GM19023 (cell line): ENCODE data around the gene LHX1.
A peak's percentile ranks its signal among the peaks of the same experiment; 100 is the strongest.

Experiments
- ATAC-seq: cut with Tn5 transposase; IDR thresholded peaks from one replicate; pipeline ENCODE4 v1.9.1; 2021; ENCODE audit warnings: mild to moderate bottlenecking, moderate library complexity; ENCODE audit not compliant: unreplicated experiment

LHX1 gene

DNA sequence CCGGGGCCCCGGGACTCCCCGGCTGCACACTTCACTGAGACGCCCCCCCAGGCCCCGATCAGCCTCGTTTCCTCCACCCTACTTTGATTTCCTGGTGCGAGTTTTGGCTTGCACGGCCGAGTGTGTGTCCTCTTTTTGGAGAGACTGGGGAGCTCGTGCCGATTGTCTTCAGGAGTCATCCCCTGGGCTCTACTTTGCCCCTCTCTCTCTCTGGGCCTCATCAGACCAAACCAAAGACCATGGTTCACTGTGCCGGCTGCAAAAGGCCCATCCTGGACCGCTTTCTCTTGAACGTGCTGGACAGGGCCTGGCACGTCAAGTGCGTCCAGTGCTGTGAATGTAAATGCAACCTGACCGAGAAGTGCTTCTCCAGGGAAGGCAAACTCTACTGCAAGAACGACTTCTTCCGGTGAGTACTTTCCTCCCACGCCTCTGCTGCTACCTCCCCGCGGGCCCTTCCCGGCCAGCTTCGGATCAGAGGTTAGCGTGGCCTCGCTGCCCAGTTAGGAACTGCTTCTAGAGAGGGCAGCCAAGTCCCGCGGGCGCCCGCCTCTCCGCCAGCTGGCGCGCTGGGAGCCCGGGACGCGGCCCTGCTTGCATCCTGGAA is 787 bp downstream of the LHX1 start:
- ATAC-seq: no peak

DNA sequence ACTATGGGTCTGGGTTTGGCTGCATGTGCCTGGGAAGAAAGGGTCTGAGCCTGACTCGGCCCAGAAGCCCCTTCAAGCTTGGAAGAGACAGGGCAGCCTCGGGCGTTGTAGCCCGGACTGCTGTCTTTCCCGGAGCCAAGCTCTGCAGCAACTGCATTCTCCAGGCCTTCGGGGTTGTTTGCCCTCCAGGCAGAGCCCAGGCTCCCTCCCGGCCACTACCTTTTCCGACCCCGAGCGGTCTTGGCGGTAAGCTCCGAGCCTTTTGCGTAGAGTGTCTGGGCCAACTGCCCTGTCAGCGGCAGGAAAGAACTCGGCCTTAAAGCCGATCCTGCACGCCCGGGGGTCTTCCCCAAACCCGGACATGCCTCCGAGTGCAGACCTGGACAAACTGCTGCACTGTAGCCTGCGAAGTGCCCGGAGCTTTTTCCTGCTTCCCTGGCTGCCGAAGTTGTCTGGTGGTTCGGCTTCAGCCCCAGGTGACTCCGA is 1.3 kb downstream of the LHX1 start:
- no peak for ATAC-seq

GRCh38 chr17:36939052-36939801 is 2.0 kb downstream of the LHX1 start:
- ATAC-seq: no peak

DNA sequence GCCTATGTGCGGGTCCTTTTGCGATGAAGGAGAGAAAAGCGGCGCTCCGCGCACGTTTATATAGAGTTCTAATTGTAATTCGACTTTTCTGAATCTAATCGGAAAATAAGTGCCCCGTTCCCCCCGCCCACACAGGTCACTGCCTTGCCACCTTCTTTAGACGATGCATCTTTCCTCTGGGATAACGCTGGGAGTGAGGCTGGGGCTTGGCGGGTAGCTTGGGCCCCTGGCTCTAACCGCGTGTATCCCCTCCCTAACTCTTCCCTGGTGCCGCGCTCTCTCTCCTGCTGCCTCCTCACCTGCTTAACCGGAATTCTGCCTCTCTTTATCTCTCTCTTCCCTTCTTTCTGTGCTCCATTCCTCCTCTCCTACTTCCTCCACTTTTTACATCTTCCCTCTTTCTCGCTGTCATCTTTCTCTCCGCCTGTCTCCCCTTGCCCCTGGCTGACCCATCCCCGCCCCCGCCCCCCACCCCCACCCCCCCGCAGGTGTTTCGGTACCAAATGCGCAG is 2.6 kb downstream of the LHX1 start:
- no peak for ATAC-seq

DNA sequence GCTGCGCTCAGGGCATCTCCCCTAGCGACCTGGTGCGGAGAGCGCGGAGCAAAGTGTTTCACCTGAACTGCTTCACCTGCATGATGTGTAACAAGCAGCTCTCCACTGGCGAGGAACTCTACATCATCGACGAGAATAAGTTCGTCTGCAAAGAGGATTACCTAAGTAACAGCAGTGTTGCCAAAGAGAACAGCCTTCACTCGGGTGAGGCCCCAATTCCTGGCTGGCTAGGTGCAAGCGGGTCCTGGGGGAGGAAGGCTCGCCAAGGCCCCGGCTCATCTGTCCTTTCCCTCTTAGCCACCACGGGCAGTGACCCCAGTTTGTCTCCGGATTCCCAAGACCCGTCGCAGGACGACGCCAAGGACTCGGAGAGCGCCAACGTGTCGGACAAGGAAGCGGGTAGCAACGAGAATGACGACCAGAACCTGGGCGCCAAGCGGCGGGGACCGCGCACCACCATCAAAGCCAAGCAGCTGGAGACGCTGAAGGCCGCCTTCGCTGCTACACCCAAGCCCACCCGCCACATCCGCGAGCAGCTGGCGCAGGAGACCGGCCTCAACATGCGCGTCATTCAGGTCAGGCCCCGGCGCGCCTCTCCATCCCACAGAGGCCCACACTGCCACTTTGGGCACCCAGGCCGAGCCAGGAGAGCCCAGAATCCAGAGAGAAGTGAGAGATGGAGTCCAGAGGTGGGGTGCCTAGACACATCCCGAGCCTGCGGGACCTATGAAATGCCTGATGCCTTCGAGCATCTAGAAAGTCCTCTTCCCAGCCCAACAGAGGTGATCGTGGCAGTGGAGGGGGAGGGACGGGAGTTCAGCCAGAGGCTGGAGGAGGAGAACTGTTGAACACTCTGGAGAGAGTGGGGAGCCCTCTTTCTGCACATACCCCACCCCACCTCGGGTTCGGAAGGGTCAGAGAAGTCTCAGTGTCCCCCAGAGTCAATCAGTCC is 3.3 kb downstream of the LHX1 start:
- ATAC-seq: no peak

- ATAC-seq: no peak
Measured at GRCh38 chr17:36941265-36942010, 4.2 kb downstream of the LHX1 start.

DNA sequence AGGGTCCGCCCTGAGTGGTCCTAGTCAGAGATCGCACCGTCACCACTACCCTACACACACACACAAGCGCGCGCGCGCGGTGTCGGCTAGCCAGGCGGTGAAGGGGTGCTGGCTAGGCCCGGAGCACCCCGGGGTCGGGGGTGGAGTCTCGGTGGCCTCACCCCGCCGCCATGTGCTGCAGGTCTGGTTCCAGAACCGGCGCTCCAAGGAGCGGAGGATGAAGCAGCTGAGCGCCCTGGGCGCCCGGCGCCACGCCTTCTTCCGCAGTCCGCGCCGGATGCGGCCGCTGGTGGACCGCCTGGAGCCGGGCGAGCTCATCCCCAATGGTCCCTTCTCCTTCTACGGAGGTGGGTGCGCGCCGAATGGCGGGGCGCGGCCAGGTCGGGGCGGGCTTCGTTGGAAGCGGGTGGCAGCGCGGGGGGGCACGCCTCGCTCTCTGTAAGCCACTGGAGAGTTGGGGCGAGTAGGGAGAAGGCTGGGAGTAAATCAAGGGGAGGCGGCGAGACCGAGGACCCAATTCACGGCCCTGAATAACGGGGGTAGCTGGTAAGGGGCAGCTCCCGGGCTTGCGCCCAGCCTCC is 4.8 kb downstream of the LHX1 start:
- no peak for ATAC-seq

GRCh38 chr17:36942631-36943125 is 5.4 kb downstream of the LHX1 start:
- ATAC-seq: no peak

DNA sequence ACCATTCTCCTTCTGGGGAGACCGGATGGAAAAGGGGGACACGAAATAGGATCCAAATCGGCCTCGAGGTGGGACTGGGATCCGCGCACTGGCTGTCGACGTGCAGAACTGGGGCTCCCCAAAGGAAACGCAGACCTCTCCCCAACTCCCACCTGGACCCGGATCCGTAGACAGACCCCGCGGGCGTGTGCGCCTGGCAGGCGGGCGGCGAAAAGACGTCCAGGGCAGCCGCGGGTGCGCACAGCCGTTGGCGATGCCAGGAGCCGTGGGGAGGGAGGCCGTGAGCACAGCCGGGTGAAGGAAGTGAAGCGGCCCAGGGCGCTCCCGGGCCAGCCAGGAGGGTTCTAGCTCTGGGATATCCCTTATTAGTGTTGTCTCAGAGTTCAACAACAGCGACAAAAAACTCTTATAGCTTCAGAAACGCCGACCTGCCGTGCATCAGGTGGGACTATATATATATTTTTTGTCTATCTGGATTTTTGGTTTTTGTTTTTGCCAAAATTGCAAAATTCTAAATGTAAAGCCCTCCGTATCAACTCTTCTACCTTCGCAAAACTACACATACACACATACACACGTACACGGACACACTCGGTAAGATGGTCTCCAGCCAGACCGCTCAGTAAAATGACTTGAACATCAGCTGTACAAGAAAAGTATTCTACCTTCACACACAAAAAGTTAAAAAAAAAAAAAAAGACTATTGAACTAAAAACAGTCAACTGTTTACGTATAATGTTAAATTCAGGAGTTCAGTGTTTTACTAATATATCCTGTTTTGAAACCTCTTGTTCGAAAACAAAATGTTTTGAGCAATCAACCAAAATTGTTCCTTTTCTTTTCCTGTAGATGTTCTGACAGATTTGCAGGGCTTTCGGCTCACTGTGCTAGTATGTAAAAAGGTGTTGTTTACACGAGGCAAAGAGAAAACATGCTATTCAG is 6.2 kb downstream of the LHX1 start:
- ATAC-seq: no peak

DNA sequence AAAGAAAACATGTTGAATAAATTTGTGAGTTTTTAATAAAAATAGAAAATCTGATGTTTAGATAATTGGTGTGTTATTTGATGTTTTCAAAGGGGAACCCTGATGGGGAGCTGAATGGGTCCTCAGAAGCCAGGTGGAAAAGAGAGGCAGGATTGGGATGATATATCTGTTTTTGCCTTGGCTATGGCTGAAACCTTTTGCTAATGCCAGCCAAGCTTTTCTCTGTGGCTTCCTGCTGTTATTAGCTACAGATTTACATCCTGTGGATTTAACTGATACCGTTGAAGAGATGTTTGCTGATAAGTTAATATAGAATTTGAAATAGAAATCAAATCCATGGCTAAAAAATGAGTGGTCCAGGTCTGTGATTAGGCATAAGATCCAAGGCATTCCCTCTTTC is 7.3 kb downstream of the LHX1 start:
- no peak for ATAC-seq

- no peak for ATAC-seq
Measured at GRCh38 chr17:36945140-36945539, 7.9 kb downstream of the LHX1 start.

DNA sequence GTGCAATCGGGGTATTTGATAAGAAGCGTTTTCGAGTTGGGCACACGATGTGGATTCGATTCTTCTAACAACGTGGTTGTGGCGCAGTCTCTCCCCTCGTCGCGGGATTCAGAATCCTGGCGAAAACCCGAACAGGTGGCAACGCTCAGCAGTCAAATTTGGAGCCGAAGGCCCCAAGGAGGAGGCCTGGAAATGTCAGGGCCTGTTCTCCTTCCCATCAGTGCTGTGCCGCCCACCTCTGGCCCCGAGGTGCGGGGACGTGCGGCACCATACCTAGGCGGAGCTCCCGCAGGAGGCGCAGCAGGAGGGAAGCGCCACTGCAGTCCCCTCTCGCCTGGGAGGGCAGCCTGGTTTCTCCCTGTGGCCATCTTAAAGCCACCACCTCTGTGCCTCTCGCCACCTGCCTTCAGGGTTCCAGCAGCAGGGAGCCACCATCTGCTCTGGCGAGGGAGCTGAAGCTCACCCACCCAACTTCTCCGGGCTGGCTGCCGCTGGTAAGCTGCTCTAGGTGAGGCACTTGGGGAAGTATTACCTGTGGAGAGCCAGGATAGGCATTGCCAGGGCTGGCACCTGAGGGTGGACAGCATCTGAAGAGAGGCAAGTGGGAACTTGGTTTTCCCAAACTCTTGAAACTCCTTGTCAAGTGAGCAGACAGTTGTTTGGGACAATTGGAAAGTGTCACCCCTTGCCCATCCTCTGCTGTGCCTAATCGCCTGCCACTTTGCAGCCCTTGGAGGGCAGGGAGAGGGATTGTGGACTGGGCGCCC is 8.9 kb downstream of the LHX1 start:
- no peak for ATAC-seq

DNA sequence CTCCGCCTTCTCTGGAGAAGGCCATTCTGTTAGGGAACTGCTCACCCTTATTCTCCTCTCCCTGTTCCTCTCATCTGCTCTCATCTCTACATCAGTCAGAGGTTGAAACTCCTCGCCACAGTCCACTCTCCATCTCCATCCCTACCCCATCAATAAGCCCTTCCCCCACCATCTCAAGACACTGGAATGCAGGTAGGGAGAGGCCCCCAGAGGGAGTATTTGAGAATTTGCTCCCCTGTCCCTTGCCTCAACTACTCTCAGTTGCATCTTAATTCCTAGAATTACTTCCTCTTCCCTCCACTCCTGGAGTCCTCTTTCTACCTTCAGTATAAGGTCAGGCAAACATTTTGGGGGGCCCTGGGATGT is 9.4 kb downstream of the LHX1 start:
- no peak for ATAC-seq

DNA sequence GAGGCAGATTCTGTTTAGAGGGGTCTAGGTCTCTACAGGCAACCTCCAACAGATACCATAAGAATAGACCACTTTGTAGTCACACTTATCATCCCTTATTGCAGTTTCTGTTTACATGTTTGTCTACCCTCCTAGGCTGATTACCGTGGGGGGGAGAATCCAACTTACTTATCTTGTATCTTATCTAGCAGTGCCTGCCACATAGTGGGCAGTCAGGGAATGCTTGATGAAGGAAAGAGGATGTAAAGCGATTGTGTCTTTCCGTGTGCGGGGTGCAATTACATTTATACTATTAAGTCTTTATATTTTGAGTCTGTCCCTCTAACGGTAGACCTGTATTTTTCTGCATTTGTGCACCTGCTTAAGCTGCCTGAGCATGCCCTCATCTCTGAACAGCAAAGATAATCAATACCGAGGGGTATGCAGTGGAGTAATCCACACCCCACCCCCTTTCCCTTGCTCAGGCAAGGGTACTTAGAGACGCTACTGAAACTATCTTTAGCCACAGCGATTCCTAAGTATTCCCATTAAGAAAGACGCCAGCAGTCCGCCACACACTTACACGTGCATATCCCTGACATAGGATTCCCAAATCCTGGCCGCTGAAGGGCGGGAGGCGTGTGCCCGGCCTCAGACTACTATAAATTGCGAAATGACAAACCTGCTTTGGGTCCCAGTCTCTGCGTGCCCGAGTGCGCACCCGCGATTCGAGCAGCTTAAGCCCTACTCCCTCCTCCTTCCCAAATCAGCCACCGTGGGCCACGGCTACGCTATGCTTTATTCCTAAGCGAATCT is 10.8 kb downstream of the LHX1 start:
- ATAC-seq: no peak

DNA sequence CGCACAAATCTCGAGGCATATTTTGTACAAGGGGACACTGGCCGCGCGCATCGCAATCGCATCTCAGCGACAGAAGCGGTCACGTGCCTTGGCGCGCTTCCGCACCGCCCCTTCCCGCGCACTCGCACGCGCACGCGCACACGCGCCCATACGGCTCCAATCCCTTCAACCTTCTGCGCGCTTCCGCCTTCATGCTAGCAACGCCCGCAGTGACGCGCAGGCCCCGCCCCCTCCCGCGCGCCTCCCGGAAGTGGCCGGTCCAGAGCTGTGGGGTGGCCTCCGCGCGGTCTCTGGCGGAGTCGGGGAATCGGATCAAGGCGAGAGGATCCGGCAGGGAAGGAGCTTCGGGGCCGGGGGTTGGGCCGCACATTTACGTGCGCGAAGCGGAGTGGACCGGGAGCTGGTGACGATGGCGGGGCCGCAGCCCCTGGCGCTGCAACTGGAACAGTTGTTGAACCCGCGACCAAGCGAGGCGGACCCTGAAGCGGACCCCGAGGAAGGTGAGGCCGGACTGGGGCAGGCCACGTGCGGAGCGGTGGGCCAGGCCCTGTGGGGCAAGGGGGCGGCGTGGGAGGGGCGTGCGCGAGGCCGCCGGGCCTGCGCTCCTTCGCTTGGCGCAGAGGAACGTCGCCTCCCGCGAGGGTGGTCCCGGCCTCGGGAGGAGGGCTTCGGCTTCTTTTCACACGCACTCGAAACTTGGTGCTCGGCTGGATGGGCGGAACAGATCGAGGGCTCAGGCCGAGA is 11.6 kb downstream of the LHX1 start, which contains the start of gene AATF:
AATF (plus strand) TSS at position 238 of the 744 bp plus-strand sequence; CDS start at position 410, 172 bp downstream.
- peak; percentile 97 for ATAC-seq

GRCh38 chr17:36949461-36949927 is 12.2 kb downstream of the LHX1 start:
- ATAC-seq: no peak
